Upper lobe of right lung (tissue), 1 donor: ENCODE results near the gene GBX1. TPM values are rescaled to one million over a fixed set of nuclear protein-coding genes. Genes with fewer than 3 reads are reported as not detected.

Experiments
- ATAC-seq: fragments of 200-7000 bp; cut with Tn5 transposase; one replicate; pipeline ENCODE4 v1.9.1; 2020; ENCODE audit warnings: mild to moderate bottlenecking, moderate library complexity
- DNase-seq: peaks from one replicate; pipeline ENCODE4 v3.0.0-alpha.2; 2020
- H3K27ac ChIP-seq: fragments of 200-600 bp; one replicate; pipeline ENCODE4 v1.8.0; 2022
- H3K27me3 ChIP-seq: fragments of 200-600 bp; one replicate; pipeline ENCODE4 v1.8.0; 2022; ENCODE audit warnings: mild to moderate bottlenecking
- H3K36me3 ChIP-seq: fragments of 200-600 bp; one replicate; pipeline ENCODE4 v1.8.0; 2022
- H3K4me1 ChIP-seq: fragments of 200-600 bp; one replicate; pipeline ENCODE4 v1.8.0; 2022
- H3K4me3 ChIP-seq: fragments of 200-600 bp; one replicate; pipeline ENCODE4 v1.8.0; 2022; ENCODE audit warnings: mild to moderate bottlenecking
- H3K9me3 ChIP-seq: fragments of 200-600 bp; one replicate; pipeline ENCODE4 v1.8.0; 2022
- CTCF ChIP-seq: fragments of 200-600 bp; IDR thresholded peaks from one replicate; pipeline ENCODE4 v1.8.0; 2022; ENCODE audit warnings: antibody characterized with exemption
- intact Hi-C: fragments of 100-400 bp; cut with DNase I; formaldehyde crosslinking; loops from one replicate; pipeline ENCODE4 v1.11.0; 2022
- total RNA-seq: library from RNA; stranded (reverse); fragmentation: NEBNext Ultra II Directional; extraction: Animal tissue kit (Norgen Biotek cat#: 25700); gene quantifications from one replicate; pipeline ENCODE4 v1.2.1, GENCODE V29; 2021
- donor health status: DM: no; HTN: yes; CAD: no; lungs with severe emphysema.

The GBX1 gene
- total RNA-seq, 1 donor from 2014 or later = not detected

GRCh38 chr7:151122276-151122675 is 45.2 kb downstream of the GBX1 start:
- no peak overlapping the region for H3K27ac ChIP-seq
- H3K9me3 ChIP-seq = no peaks in the 10 kb centered on the region
- H3K4me1 ChIP-seq = no peaks in the 10 kb centered on the region
- H3K4me3 ChIP-seq = no peak overlapping the region
- intact Hi-C loops = no loop called here
- H3K36me3 ChIP-seq = peaks cover 84% of the 10 kb centered on the region
- ATAC-seq (no peak), DNase-seq (no peak)
- H3K27me3 ChIP-seq = no peaks in the 10 kb centered on the region
- TF ChIP-seq CTCF = no peak

GRCh38 chr7:151121380-151122170 is 45.9 kb downstream of the GBX1 start:
- no peak overlapping the region for H3K4me3 ChIP-seq
- no peaks in the 10 kb centered on the region for H3K4me1 ChIP-seq
- TF ChIP-seq CTCF = no peak
- intact Hi-C loops = no loop called here
- no peaks in the 10 kb centered on the region for H3K27me3 ChIP-seq
- H3K9me3 ChIP-seq = no peaks in the 10 kb centered on the region
- DNase-seq (no peak), ATAC-seq (no peak)
- peaks cover 78% of the 10 kb centered on the region for H3K36me3 ChIP-seq
- no peak overlapping the region for H3K27ac ChIP-seq

- Histone ChIP-seq H3K4me3 (no peak overlapping the region), H3K36me3 (peaks cover 77% of the 10 kb centered on the region), H3K27me3 (no peaks in the 10 kb centered on the region), H3K27ac (no peak overlapping the region), H3K9me3 (no peaks in the 10 kb centered on the region), H3K4me1 (no peaks in the 10 kb centered on the region)
- no peak for TF ChIP-seq CTCF
- intact Hi-C loops = no loop called here
- ATAC-seq = no peak
- DNase-seq = no peak
These were observed 46.6 kb downstream of the GBX1 start for GRCh38 chr7:151120896-151121295.

- no peak for ATAC-seq
These were observed 47.6 kb downstream of the GBX1 start for GRCh38 chr7:151119902-151120301.

GRCh38 chr7:151119055-151119415 is 48.5 kb downstream of the GBX1 start:
- no peak for ATAC-seq
- H3K9me3 ChIP-seq = no peaks in the 10 kb centered on the region
- no peak overlapping the region for H3K27ac ChIP-seq
- peaks cover 63% of the 10 kb centered on the region for H3K36me3 ChIP-seq
- DNase-seq = no peak
- H3K27me3 ChIP-seq = no peaks in the 10 kb centered on the region
- H3K4me3 ChIP-seq = no peak overlapping the region
- intact Hi-C loops = loop anchor here (10.0 kb wide), 1 partner anchor 84 kb away; no protein-coding TSS in a partner anchor
- no peak for TF ChIP-seq CTCF
- H3K4me1 ChIP-seq = peaks cover 4% of the 10 kb centered on the region

More at GRCh38 chr7:151119902-151120301, 47.6 kb downstream of the GBX1 start:
- H3K9me3 ChIP-seq = no peaks in the 10 kb centered on the region
- DNase-seq = no peak
- H3K27ac ChIP-seq = no peak overlapping the region
- no peak for TF ChIP-seq CTCF
- H3K4me1 ChIP-seq = no peaks in the 10 kb centered on the region
- intact Hi-C loops = loop anchor here (10.0 kb wide), 1 partner anchor 85 kb away; no protein-coding TSS in a partner anchor
- peaks cover 72% of the 10 kb centered on the region for H3K36me3 ChIP-seq
- H3K27me3 ChIP-seq = no peaks in the 10 kb centered on the region
- H3K4me3 ChIP-seq = no peak overlapping the region
